GM21723 (cell line): ENCODE measurements around the gene FBP2.
"Not testable (repeated sequence)": the region's sequence is repeated elsewhere in the genome, so short reads cannot be mapped to it uniquely, and the experiment has no call there.

Experiments
- ATAC-seq: cut with Tn5 transposase; IDR thresholded peaks from one replicate; pipeline ENCODE4 v1.9.1; 2021; ENCODE audit warnings: mild to moderate bottlenecking, moderate library complexity; ENCODE audit not compliant: unreplicated experiment

The FBP2 gene

DNA sequence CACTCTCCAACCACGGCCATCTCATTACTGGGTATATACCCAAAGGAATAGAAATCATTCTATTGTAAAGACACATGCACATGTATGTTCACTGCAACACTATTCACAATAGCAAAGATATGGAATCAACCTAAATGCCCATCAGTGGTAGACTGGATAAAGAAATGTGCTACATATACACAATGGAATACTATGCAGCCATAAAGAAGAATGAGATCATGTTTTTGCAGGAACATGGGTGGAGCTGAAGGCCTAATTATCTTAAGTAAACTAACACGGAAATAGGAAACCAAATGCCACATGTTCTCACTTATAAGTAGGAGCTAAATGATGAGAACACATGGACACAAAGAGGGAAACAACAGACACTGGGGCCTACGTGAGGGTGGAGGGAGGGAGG, 29.3 kb downstream of the FBP2 start:
- ATAC-seq = not testable (repeated sequence)

DNA sequence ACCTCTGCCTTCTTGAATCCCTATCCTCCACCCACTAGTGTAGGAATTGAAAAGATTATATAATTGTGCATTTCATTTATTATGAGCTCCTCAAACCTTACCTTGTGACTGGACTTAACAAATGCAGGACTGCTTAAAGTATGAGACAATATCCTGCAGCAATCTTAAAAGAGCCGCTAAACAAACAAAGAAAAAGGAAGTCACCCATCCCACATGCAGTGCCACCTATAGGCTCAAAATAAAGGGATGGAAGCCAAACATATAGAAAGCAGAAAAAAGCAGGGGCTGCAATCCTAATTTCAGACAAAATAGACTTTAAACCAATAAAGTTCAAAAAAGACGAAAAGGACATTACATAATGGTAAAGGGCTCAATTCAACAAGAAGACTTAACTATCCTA, 30.1 kb downstream of the FBP2 start:
- no peak for ATAC-seq

DNA sequence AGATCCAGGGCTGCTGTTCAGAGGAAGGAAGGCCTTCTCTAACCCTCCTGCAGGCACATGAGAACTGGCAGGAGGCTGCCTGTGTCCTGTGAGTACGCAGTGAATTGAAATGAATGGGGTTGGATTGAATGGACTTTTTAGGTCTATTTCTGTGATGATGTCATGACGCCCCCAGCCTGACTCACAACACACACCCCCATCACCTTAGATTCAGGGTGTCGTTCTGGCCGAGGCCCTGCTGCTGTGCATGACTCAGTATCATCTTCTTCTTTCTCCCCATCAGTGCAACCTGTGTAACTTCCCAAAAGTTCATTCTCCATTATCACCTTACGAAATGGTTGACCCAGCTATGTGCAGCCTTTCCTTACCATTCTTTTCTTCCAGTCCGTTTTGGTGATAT, 33.4 kb downstream of the FBP2 start:
- ATAC-seq = no peak

DNA sequence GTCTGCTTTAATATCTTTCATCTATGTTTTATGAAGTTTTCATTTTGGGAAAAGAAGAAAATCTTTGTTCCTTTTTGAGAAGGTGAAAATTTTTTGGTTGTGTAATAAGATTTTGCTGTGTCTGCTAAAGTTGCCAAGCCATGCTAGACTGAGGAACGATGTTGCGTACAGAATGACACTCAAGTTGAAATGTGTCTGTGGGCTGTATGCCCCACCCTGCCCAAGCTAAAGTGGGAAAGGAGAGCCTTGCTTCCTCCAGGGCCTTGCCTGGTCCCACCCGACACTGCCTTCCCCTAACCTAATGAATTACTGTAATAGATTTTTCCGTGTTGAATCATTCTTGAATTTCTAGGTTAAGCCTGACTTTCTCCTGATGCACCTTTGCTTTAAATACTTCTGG, 36.2 kb downstream of the FBP2 start:
- ATAC-seq = no peak

DNA sequence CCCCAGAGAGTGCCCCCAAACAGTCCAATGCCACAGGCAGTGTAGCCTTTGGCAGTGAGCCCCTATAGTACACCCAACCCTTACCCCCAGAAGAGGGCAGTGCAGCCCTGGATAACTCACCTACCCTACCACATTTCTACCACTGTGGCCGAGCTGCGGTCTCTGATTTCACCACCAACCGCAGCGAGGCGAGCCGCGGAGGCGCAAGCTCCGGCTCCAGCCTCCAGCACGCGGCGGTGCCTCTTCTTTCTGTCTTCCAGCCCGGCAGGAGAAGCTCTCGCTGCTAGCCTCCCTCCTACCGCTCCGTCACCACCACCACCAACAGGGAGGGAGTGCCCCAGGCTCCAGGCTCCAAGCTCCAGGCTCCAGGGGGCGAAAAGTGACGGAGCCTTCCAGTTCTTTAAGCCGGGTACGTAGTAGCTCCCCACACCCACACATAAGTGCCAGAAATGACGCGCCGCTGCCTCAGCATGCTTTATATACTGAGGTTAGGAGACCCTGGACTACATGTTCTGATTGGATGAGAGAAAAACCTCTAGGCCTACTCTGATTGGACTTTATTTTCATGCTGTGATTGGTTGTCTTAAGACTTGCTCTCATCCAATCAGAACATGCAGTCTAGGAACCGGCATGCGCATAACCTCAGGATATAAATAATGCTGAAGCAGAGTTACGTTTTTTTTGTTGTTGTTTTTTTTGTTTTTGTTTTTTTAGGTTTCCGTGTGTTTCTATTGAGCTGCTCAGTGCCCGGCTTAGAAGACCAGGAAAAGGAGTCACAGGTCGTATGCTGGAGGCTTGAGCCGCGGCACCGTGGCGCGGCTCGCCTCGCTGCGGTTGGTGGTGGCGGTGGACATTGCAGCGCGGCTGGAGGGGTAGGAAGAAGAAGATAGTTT, 38.9 kb downstream of the FBP2 start, which contains the start of gene PCAT7:
Gene PCAT7 (plus strand): TSS at position 645 of the 893 bp plus-strand sequence.
- ATAC-seq = no peak

DNA sequence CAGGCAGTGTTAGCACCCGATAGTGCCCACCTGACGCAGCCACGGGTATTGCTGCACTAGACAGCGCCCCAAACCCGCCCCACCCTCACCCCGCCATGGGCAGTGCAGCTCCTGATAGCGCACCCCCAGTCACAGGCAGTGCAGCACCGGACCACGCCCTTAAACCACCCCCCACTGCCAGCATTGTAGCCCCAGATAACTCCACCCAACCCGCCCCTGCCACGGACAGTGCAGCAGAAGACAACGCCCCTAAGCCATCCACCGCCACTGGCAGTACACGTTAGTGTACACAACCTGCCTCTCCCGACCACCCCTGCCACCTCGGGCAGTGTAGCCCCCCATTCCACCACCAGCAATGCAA, 39.6 kb downstream of the FBP2 start:
- ATAC-seq = no peak

DNA sequence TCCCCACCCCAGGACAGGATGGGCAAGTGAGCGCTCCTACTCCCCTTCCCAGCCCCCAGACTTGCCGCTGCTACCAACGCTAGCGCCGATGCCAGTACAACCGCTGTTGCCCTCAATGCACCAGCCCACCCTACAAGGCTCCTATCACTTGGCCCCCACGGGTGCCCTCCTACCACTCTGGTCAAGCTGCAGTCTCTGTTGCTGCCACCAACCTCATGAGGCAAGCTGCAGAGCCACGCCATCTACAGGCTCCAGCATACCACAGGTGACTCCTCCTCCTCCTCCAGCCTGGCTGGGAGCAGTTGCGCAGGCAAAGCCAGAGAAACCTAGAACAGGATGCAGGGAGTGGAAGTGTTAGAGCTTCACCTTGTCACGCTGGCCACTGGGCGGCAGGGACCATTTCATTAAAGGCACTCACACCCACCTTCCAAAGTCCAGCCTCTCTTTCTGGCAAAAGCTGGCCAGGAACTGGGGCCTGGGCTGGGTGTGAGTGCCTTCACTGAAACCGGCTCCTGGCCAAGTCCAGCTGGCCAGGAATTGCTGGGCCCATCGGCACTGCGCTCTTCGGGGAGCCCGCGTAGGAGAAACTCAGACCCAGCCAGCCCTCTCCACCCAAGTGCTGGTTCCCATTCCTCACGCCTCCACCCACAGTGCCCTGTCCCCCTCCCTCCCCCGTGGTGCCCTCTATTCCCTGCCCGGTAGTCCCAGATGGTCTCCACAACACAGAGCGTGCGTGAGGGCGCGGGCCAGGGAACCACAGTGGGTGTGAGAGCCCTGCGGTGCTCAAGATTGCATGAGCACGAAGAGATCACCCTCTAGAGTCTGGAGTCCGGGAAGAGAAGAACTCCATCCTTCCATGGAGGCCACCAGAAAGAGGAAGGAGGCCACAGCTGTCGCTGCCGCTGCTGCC, 40.3 kb downstream of the FBP2 start:
- ATAC-seq = no peak

DNA sequence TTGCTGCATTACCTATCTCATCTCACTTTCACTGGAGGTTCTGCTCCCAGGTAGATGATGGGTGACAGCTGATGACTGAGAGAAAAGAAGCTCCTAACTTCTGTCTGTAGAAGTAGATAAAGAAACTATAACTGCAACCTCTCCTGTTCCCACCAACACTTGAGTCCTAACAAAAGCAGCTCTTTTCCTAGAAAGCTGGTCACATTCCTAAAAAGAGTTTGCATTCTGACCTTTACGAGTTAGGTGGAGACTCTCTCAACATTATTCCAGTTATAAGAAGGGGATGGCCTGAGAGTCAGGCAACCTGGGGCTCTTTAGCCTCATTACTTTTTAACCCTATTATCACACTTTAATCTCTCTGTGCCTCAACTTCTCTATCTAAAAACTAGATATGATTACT, 47.7 kb downstream of the FBP2 start:
- ATAC-seq = no peak

DNA sequence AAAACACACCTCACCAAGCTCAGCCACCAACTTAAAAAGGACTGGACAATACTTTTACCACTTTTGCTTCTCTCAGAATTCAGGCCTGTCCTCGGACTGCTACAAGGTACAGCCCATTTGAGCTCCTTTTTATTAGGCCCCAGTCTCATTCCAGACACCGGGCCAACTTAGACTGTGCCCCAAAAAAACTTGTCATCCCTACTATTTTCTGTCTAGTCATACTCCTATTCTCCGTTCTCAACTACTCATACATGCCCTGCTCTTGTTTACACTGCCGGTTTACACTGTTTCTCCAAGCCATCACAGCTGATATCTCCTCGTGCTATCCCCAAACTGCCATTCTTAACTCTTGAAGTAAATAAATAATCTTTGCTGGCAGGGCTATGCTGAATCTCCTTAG, 49.3 kb downstream of the FBP2 start:
- not testable (repeated sequence) for ATAC-seq

DNA sequence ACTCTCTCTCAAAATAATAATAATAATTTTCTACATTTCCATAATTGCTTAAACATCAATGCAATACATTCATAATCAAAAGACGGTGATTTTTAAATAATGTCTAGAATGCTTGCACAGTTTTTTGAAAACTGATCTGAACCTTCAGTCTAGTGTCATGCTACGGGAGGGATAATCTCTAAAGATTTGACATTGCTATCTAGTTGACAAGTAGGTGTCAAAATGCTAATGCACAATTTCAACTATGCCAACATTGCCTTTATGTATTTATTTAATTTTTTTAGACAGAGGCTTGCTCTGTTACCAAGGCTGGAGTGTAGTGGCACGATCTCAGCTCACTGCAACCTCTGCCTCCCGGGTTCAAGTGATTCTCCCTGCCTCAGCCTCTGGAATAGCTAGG, 54.7 kb downstream of the FBP2 start:
- ATAC-seq = no peak

DNA sequence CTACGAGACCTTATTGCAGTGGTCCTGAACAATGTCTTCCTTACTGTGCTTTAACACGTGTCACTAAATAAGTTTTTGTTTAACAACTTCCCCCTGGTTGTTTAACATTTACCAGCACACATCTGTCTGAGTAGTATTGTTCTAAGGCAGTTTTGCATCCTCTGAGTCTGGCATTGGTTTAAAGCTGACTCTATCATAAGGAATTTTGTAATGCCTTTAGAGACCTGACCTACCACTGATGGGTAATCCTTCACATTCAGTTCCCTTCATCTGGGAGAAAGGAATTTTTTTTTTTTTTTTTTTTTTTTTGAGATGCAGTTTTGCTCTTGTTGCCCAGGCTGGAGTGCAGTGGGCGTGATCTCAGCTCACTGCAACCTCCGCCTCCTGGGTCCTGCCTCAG, 58.7 kb downstream of the FBP2 start:
- no peak for ATAC-seq

DNA sequence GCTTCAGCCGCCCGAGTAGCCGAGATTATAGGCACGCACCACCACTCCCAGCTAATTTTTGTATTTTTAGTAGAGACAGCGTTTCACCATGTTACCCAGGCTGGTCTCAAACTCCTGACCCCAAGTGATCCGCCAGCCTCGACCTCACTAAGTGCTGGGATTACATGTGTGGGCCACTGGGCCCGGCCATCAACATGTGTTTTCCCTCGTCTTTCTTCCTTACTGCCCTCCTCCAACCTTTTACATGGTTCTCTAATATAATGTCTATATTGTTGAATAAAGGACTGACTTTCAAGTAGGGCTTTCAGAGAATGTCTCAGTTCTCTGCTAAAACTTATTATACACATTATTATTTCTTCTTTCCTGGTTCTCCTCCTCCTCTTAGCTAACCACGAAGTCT, 60.0 kb downstream of the FBP2 start:
- ATAC-seq = no peak

DNA sequence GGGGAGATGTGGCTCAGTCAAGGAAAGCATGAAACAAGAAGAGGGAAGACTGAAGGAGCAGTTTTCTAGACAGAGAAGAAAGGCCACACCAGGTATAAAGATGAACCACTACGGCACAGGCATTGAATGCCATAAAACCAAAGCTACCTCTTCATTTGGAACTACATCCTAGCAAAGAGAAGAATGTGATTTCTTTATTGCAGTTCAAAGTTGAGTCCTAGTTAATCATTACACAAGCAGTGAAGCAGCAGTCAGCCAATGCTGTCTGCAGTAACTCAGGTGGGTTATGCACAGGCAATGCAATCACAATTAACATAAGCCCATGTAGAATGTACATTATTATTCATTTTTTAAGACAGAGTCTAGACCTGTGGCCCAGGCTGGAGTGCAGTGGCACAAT, 60.5 kb downstream of the FBP2 start:
- no peak for ATAC-seq

DNA sequence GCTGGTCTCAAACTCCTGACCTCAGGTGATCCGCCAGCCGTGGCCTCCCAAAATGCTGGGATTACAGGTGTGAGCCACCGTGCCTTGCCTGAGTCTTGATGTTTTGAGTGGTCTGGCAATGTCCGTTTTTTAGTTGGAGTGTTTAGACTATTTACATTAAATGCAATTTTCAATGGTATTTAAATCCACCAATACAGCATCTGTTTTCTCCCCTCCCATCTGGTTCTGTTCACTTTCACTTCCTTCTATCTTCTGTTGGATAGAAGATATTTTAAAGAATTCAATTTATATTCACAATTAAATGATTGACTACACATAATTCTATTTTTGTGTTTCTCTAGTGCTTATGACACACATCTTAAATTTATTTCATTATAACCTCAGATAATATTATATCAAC, 64.7 kb downstream of the FBP2 start:
- ATAC-seq = no peak

DNA sequence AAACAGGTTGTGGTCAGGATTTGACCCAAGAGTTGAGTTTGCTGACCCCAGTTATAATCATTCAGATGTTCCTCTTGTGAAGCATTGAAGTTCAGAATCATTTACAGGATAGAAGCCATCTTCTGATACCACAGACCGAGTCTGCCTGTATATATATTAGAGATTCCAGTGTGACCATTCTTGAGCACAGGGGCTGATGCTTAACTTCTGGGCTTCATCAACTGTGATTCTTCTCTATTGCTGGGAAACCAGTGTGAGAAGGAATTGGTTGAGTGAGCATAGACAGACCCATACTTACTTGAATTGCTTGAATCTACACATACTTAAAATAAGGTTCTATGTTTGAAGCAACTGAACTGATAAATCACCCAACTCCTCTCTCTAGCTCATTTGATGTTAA, 66.7 kb downstream of the FBP2 start:
- ATAC-seq = no peak

DNA sequence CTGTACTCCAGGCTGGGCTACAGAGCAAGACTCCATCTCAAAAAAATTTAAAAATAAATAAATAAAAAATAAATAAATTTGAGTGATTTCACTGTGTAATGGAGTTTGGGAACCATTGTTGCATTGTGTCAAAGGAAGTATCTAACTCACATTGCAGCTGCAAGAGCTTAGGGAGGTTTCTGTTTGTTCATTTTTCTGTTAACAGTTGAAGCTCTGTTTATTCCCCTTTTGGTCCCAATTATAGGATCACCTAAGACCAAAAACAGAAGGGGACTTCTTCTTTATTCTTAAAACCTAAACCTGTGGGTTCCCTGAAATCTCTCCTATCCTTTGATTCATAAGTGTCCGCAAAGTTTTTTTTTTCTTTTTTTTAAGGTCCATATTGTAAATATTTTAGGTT, 67.4 kb downstream of the FBP2 start:
- no peak for ATAC-seq

DNA sequence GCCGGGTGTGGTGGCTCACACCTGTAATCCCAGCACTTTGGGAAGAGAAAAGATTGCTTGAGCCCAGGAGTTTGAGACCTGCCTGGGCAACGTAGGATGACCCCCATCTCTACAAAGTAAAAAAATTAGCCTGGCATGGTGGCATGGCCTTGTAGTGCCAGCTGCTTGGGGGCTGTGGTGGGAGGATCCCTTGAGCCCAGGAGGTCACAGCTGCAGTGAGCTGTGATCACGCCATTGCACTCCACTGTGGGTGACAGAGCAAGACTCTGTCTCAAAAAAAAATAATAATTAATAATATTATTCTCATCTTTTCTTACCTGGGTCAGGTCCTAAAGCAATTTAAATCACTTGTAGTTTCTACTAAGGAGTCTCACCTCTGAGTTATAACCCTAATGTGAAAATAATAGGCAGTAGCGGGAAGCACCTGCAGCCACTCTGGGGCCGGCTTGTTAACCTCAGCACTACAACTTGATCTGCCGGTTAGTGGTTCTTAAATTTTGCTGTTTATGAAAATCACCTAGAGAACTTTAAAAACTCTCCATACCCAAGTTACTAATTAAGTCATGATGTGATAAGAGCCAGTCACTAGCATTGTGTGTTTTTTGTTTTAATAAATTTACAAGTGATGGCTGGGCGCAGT, 68.1 kb downstream of the FBP2 start:
- ATAC-seq = no peak

DNA sequence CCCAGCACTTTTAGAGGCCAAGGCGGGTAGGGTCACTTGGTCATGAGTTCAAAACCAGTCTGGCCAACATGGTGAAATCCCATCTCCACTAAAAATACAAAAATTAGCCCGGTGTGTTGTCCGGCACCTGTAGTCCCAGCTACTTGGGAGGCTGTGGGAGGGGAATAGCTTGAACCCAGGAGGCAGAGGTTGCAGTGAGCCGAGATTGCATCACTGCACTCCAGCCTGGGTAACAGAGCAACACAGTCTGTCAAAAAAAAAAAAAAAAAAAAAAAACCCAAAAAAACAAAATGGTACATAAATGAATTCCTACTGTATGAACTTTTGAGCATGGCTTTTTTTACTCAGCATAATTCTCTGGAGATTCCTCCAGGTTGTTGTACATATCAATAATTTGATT, 76.4 kb downstream of the FBP2 start:
- no peak for ATAC-seq

DNA sequence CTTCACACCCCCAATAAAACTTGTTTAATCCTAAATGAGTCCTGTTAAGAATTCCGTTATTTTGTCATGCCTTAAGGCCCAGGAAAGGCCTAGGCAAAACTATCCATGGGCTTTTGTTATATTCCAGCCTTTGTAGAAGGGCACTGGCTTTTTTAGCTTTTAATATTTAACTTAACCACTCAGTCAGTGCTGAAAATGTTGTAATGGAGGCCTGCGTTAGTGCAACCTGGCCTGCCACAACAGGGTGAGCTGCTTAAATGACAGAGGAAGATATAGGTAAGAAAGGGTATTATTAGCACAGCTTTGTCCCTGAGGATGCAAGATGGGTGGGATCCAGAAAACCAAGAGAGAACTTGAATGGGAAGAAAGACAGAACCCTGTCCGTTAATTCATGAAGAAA, 78.9 kb downstream of the FBP2 start:
- ATAC-seq = no peak

DNA sequence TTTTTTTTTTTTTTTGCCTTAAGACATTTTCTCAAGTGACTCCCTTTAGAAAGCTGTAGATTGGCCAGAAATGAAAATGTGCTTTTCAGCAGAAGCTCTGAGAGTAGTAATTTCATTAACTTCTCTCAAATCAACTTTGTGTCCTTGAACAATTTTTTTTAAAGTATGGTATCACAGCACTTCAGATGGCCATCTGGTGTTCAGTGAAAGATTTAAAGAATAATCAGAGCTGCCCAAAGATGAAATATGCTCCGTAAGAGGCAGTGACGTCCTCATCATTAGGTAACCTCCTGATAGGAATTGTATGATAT, 81.7 kb downstream of the FBP2 start:
- no peak for ATAC-seq

DNA sequence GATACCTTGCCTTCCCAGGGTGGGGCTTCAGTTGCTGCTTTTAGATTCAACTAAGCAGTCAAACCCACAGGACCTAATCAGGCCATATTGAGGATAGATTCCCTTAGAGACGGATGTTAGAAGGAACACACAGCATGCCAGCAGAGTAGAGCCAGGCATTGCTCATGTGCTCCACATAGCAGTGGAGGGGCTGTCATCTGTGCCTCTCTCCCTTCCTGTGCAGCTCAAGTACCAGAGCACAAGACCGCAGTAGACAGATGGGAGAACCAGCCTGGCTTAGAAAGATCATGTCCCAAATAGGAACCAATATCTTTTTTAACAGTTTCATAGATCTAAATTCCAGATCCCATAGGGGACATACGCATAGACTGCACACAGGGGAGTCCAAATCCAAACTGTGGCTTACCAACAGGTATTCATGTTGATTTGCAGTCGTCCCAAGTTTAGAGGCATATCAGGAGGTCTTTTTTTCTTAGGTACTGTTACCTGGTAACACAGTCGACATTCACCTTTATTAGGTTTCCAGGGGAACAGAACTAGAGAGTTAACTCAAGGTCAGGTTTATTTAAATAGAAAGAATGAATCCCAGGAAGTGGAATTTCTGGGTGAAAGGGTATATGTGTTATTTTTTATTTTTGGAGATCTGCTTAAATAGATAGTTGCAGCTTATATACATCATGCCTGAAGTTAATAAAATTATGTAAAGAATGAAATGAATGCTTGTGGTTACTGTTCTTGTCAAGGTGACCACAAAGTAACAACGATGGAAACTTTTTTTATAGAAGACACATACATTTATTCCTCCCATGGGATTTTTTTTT, 82.3 kb downstream of the FBP2 start:
- ATAC-seq = no peak
